ENCODE data around the gene BCOR.

- TF ChIP-seq EZH2 (IDR thresholded peaks at IDR 0.05; ENCODE audit: low read length, unreplicated experiment) (no peak), CTCF (conservative IDR thresholded peaks at IDR 0.05; ENCODE audit: low read depth, low read length) (no peak)
Observed at GRCh38 chrX:40050532-40050931, 47.2 kb downstream of the BCOR start.
